OCI-LY1 (cell line): Measurements from ENCODE around the gene SCN1B.
A peak's percentile ranks its signal among the peaks of the same experiment; 100 is the strongest.

Experiments
- CTCF ChIP-seq: fragments of 200-600 bp; sonication (generic), shearing (Covaris generic); IDR thresholded peaks from 2 replicates; pipeline ENCODE4 v1.5.1; 2017; ENCODE audit warnings: mild to moderate bottlenecking, antibody characterized with exemption, low read length, moderate library complexity, mixed read lengths
- EZH2 ChIP-seq: fragments of 200-600 bp; sonication (generic), shearing (Covaris generic); IDR thresholded peaks from 2 replicates; pipeline ENCODE4 v1.8.0; 2017; ENCODE audit warnings: borderline replicate concordance, mixed run types, mild to moderate bottlenecking, antibody characterized with exemption, low read length, moderate library complexity, mixed read lengths

- peak; percentile 98 for TF ChIP-seq CTCF
- no peak for TF ChIP-seq EZH2
These were observed 36.7 kb downstream of the SCN1B start for GRCh38 chr19:35066691-35067563.
